MCF 10A (cell line): Measurements from ENCODE around the gene HCRTR1. TPM values are rescaled to one million over a fixed set of nuclear protein-coding genes. Genes with fewer than 3 reads are reported as not detected.

Source experiments
- BruUV-seq: library from RNA; stranded (reverse); fragments of 400-500 nt; replicated peaks from 2 replicates; lab custom pipeline; 2021; lab: Mats Ljungman, UMichigan
- CTCF ChIA-PET: fragments of 300-600 bp; sonication (Branson Sonifier 250); formaldehyde crosslinking; extraction: SDS; loops from one replicate; lab custom pipeline; 2021; ENCODE audit warnings: antibody characterized with exemption, inconsistent platforms; lab: Yijun Ruan, JAX
- POLR2A ChIA-PET: fragments of 300-600, 350-650 bp; sonication (Branson Sonifier 250); formaldehyde crosslinking; extraction: SDS; loops from one replicate; lab custom pipeline; 2020; ENCODE audit warnings: antibody characterized with exemption, inconsistent platforms; lab: Yijun Ruan, JAX
- DNase-seq: peaks from one replicate; pipeline ENCODE4 v3.0.0-alpha.2; 2018; ENCODE audit not compliant: unreplicated experiment
- H3K27ac Mint-ChIP-seq: one replicate; pipeline ENCODE4 v1.8.0; 2022; ENCODE audit warnings: mild to moderate bottlenecking, low read depth, mixed read lengths; ENCODE audit not compliant: unreplicated experiment
- H3K27me3 Mint-ChIP-seq: one replicate; pipeline ENCODE4 v1.8.0; 2022; ENCODE audit warnings: mixed read lengths; ENCODE audit not compliant: insufficient read depth, unreplicated experiment
- H3K36me3 Mint-ChIP-seq: one replicate; pipeline ENCODE4 v1.8.0; 2022; ENCODE audit warnings: mild to moderate bottlenecking, moderate library complexity, mixed read lengths; ENCODE audit not compliant: insufficient read depth, unreplicated experiment
- H3K4me1 Mint-ChIP-seq: one replicate; pipeline ENCODE4 v1.8.0; 2022; ENCODE audit warnings: mixed read lengths; ENCODE audit not compliant: insufficient read depth, unreplicated experiment
- H3K4me3 Mint-ChIP-seq: one replicate; pipeline ENCODE4 v1.8.0; 2022; ENCODE audit warnings: mild to moderate bottlenecking, moderate library complexity, mixed read lengths; ENCODE audit not compliant: unreplicated experiment
- H3K9me3 Mint-ChIP-seq: one replicate; pipeline ENCODE4 v1.8.0; 2022; ENCODE audit warnings: mixed read lengths; ENCODE audit not compliant: unreplicated experiment
- intact Hi-C: fragments of 100-400 bp; cut with micrococcal nuclease; formaldehyde crosslinking; loops from 2 replicates; pipeline ENCODE4 v1.14.1; 2022
- total RNA-seq: library from RNA; stranded (reverse); gene quantifications from 2 replicates; pipeline ENCODE4 v1.2.3, GENCODE V29; 2022
- TF ChIP-seq, protein P1 (sequence below): fragments of 200-600 bp; IDR thresholded peaks from one replicate; pipeline ENCODE4 v1.8.0; 2022; ENCODE audit warnings: antibody characterized with exemption, mild to moderate bottlenecking; ENCODE audit not compliant: unreplicated experiment

HCRTR1 gene
- total RNA-seq, 1 experiment from 2014 or later = not detected

DNA sequence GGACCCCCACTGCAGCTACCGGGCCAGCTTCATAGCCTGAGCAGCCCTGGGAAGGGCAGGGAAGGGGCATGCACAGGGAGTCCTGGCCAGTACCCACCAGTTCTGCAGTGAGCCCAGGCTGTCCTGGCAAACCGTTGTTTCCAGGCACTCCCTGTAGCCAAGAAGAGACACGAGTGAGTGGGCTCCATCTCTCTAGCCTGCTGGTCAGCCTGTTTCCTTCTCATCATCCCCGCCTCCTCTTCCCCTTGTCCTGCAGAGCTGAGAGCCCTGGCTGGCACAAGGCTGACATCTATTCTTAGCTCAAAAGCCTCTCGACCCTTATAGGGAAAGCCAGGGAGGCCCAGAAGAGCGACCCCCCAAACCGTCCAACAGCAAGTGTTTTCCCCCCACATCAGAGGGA lies 57.7 kb downstream of the HCRTR1 start:
- no peaks in the 10 kb centered on the region for H3K9me3 Mint-ChIP-seq
- no peak for DNase-seq
- H3K4me1 Mint-ChIP-seq = peaks cover 9% of the 10 kb centered on the region
- no peak overlapping the region for H3K4me3 Mint-ChIP-seq
- POLR2A ChIA-PET = interaction anchor here (0.6 to 1.4 kb wide), 5 partner anchors 12 to 550 kb away, joined by 3 to 4 read pairs (median 3); no protein-coding TSS in a partner anchor
- H3K27ac Mint-ChIP-seq = no peak overlapping the region
- no TSS peak for BruUV-seq
- intact Hi-C loops = no loop called here
- CTCF ChIA-PET = interaction anchor here (0.7 kb wide), 2 partner anchors 30 to 70 kb away, joined by 3 read pairs; no protein-coding TSS in a partner anchor
- no peaks in the 10 kb centered on the region for H3K27me3 Mint-ChIP-seq
- TF ChIP-seq, protein P1, sequence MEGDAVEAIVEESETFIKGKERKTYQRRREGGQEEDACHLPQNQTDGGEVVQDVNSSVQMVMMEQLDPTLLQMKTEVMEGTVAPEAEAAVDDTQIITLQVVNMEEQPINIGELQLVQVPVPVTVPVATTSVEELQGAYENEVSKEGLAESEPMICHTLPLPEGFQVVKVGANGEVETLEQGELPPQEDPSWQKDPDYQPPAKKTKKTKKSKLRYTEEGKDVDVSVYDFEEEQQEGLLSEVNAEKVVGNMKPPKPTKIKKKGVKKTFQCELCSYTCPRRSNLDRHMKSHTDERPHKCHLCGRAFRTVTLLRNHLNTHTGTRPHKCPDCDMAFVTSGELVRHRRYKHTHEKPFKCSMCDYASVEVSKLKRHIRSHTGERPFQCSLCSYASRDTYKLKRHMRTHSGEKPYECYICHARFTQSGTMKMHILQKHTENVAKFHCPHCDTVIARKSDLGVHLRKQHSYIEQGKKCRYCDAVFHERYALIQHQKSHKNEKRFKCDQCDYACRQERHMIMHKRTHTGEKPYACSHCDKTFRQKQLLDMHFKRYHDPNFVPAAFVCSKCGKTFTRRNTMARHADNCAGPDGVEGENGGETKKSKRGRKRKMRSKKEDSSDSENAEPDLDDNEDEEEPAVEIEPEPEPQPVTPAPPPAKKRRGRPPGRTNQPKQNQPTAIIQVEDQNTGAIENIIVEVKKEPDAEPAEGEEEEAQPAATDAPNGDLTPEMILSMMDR = no peak
- peaks cover 26% of the 10 kb centered on the region for H3K36me3 Mint-ChIP-seq

DNA sequence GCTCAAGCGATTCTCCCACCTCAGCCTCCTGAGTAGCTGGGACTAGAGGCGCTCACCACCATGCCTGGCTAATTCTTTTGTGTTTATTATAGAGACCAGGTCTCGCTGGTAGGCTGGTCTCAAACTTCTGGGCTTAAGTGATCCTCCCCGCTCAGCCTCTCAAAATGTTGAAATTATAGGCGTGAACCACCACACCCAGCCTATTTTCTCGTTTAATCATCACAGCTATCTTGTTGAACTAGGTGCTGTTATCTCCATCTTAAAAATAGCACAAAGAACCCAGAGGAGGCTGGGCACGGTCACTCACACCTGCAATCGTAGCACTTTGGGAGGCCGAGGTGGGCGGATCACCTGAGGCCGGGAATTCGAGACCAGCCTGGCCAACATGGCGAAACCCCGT lies 58.3 kb downstream of the HCRTR1 start:
- H3K4me1 Mint-ChIP-seq = peaks cover 4% of the 10 kb centered on the region
- no peaks in the 10 kb centered on the region for H3K27me3 Mint-ChIP-seq
- H3K36me3 Mint-ChIP-seq = peaks cover 21% of the 10 kb centered on the region
- H3K27ac Mint-ChIP-seq = no peak overlapping the region
- TF ChIP-seq, protein P1 = no peak
- no peaks in the 10 kb centered on the region for H3K9me3 Mint-ChIP-seq
- no TSS peak for BruUV-seq
- ChIA-PET CTCF (interaction anchor here (0.7 kb wide), 1 partner anchor 30 kb away, joined by 3 read pairs; no protein-coding TSS in a partner anchor), POLR2A (interaction anchor here (0.6 to 1.4 kb wide), 4 partner anchors 11 to 76 kb away, joined by 3 to 4 read pairs (median 3); no protein-coding TSS in a partner anchor)
- no peak overlapping the region for H3K4me3 Mint-ChIP-seq
- intact Hi-C loops = no loop called here
- no peak for DNase-seq

Other genes with a start within 250 kb of the HCRTR1 start
- gene FABP3, start 244.6 kb upstream of the HCRTR1 start, total RNA-seq = not detected in 2 replicates
- gene SERINC2, start 204.5 kb upstream of the HCRTR1 start, total RNA-seq = 117 and 140 TPM in 2 replicates
- 2.7 and 2.9 TPM in 2 replicates for gene TINAGL1, start 41.2 kb upstream of the HCRTR1 start, total RNA-seq
- gene PEF1, start 27.2 kb downstream of the HCRTR1 start, total RNA-seq = 56.7 and 61.1 TPM in 2 replicates
- 42.1 and 49.1 TPM in 2 replicates for gene COL16A1, start 86.3 kb downstream of the HCRTR1 start, total RNA-seq
- gene ADGRB2, start 146.7 kb downstream of the HCRTR1 start, total RNA-seq = 1.5 and 1.7 TPM in 2 replicates
- gene SPOCD1, start 198.3 kb downstream of the HCRTR1 start, total RNA-seq = 0.47 and 0.59 TPM in 2 replicates